ENCODE results near the gene AIFM3. TPM values are rescaled to one million over a fixed set of nuclear protein-coding genes. Genes with fewer than 3 reads are reported as not detected.
"Not testable (repeated sequence)": the region's sequence is repeated elsewhere in the genome, so short reads cannot be mapped to it uniquely, and the experiment has no call there.

The AIFM3 gene
- total RNA-seq, 1 experiment from 2014 or later, result 2.0 TPM

DNA sequence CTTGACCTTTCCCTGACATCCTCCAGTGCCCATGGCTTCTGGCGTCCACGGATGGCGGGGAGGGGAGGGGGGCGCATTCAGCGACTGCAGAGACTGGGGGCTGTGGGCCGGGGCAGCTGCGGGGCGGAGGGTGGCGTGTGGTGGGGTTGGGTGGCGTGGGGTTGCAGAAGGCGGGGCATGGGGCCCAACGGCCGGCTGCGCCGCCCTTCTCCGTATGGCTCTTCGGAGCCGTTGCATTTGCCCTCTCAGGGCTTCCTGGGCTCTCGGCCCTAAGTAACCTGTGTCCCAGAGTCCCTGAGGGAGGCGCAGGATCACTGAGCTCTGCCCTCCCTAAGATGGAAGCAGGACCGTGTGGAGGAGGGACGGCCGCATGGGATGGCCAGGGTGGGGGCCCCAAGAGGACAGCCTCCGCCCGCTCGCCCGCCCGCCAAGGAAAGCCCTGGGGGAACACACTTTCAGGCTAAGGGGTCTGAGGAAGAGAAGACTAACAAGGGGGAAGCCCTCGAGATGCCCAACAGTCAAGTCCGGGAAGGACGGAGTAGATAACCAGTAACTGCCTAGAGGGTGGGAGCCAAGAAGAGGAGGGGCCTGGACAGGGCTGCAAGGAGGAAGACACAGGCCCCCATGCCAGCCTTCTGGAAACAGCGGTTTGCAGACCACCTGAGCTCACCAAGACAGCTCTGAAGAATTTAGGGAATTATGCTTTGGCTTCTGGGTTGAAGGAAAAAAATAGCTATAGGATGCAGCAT lies 9.2 kb upstream of the AIFM3 start:
- no peak for DNase-seq (ENCODE audit: low read depth)

DNA sequence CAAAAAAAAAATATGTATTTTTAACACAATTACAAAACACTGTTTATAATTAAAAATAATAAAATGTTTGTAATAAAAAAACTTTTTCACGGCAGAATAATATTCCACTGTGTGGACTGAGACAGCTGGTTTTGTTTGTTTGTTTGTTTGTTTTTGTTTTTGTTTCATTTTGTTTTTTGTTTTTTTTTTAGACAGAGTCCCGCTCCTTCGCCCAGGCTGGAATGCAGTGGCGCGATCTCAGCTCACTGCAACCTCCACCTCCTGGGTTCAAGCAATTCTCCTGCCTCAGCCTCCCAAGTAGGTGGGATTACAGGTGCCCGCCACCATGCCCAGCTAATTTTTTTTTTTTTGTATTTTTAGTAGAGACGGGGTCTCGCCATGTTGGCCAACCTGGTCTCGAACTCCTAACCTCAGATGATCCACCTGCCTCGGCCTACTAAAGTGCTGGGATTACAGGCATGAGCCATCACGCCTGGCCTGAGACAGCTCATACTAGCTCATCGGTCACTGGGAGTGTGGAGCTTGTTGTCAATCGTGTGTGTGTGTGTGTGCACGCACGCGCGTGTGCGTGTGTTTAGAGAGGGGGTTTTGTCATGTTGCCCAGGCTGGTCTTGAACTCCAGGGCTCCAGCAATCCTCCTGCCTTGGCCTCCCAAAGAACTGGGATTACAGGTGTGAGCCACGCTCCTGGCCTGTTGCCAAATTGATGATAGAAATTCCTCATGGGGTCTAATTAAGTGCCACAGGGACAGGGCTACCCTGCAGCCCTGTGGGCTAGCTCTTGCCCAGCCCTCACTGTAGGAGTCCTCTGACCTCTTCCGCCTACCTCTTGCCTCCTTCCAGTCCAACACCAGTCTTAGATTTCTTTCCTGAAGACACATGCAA lies 7.2 kb upstream of the AIFM3 start:
- DNase-seq (ENCODE audit: low read depth), result no peak

GRCh38 chr22:20960609-20961008 lies 6.4 kb upstream of the AIFM3 start:
- DNase-seq (ENCODE audit: low read depth), result no peak

- no peak for DNase-seq (ENCODE audit: low read depth)
Observed at GRCh38 chr22:20962491-20962945, 4.5 kb upstream of the AIFM3 start.

DNA sequence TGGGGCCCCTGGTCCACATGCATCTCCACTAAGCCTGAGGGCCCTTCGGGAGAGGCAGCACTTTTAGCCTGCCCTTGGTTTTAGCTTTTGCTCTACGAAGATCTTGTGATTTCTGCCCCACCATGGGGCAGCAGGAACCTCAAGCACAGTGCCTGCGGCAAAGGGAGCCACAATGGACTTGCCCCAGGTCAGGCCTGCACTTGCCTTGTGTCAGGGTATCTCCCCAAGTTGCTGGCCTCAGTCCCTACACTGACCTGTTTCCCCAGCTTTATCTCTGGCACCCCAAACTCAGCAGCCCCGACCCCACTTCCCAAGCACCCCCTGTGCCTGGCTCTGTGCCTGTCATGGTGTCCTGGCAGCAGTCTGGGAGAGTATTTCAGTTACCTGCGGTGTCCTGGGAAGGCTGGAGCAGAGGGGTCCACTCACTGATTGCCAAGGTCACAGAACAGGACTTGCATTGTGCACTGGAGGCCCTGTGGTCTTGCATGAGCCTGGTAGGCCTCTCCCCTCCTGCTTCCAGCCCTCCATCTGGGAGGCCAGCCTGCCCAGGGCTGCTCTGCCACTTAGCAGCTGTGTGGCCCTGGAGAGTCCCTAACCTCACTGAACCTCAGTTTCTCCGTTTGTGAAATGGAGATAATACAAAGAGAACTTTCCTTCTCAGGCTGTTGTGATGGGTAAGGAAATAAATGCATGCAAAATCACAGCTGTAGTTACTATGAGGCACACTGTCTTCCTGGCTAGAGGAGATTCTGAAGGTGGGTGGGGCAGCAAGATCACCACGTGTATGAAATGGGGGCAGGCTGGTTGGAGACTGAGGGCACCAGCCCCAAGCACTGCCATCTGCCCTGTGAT lies 3.6 kb upstream of the AIFM3 start:
- no peak for DNase-seq (ENCODE audit: low read depth)

DNA sequence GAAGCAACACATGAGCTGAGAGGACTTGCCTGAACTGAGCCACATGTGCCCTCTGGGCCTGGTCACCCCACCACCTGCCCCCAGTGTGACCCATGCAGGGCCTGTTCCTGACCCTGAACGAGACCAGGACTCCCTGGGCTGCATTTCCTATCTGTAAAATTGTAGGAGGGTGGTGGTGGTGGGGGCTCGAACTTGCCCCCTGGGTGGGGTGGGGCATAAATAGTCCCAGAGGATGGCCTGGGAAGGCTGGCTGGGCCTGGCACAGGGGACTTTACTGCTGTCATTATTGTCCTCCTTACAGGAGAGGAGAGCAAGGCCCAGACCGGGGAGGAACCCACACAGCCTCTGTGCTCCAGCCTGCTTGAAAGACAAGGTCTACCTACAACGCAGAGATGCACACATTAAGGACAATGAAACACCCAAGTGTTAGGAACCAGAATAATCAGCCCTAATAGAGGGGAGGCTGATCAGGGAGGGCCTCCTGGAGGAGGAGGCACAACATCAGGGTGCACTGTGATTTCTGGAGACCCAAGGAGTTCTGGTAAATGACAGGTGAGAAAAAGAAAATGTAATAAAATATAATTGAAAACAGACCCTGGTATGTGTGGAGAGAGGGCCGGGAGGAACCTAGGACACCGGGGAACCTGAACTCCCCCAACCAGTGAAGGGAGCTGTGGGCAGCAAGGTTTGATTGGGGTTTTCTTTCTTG lies 2.8 kb upstream of the AIFM3 start:
- DNase-seq (ENCODE audit: low read depth), result no peak

DNA sequence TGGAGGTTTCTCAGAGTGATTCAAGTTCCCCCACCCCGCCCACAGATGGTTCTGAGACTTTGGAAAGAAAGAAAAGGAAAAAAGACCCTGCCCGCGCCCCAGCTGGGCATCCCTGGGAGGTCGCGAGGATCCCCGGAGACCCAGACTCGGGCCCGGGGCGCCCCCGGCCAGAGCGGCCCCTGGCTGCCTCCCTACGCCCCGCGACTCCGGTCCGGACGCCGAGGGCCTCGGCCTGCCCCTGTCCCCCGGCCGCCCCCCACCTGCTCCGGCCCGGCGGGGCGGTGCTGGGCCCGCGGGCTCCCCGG lies 2.3 kb upstream of the AIFM3 start:
- DNase-seq (ENCODE audit: low read depth), result no peak

GRCh38 chr22:20965104-20965887 lies 1.8 kb upstream of the AIFM3 start:
- no peak for DNase-seq (ENCODE audit: low read depth)

GRCh38 chr22:20965888-20966855 lies 883 bp upstream of the AIFM3 start:
- DNase-seq (ENCODE audit: low read depth), result no peak

- no peak for DNase-seq (ENCODE audit: low read depth)
Observed at GRCh38 chr22:20967697-20968211, 699 bp downstream of the AIFM3 start.

GRCh38 chr22:20968281-20968977 lies 1.4 kb downstream of the AIFM3 start:
- no peak for DNase-seq (ENCODE audit: low read depth)

DNA sequence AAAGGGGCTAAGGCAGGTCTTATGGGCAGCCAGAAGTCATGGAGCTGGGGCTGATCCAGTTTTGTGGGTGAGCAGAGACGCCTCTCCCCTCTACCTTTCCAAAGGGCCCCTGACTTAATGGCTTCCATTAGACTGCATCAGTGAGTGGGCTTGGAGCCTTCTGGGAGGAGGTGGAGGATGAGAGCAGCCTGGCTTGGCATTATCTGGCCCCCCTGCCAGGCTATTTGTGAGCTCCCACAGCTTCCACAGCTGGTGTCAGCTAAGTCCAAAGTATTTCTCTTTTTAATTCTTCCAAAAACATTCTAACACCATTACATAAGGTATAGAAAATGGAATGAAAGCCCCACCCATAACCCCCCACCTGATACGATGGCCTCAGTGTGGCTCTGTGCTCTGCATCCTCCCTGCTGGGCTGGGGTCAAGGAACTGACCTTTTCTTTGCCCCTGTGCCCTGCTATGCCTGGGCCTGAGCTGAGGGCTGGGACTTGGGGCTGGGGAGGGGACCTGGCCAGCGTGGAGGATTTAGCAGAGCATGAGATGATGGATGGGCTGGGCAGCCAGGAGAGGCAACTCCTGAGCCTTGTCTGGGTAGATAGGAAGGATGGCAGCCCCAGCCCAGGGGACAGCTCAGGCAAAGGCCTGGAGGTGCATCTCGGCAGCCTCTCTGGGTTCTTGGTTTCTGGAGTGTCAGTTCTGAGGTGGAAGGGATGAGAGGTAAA lies 4.0 kb downstream of the AIFM3 start:
- DNase-seq (ENCODE audit: low read depth), result no peak

DNA sequence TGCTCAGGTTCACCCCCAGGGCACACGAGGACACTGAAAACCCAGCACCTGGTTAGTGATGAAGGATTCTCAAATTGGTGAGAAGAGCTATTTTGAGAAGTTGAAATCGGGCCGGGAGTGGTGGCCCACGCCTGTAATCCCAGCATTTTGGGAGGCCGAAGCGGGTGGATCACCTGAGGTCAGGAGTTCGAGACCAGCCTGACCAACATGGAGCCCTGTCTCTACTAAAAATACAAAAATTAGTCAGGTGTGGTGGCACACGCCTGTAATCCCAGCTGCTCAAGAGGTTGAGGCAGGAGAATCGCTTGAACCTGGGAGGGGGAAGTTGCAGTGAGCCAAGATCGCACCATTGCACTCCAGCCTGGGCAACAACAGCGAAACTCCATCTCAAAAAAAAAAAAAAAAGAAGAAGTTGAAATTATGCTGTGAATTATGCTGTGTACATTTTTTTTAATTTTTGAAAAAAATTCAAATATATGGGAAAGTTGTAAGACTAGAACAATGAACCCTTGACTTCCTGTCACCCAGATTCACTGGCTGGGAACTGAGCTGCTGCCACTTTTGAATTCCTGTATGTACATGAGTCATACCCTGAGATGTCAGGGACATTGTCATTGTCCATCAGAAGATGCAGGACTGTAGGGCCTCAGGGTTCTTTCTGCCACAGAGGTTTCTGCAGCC lies 5.1 kb downstream of the AIFM3 start:
- not testable (repeated sequence) for DNase-seq (ENCODE audit: low read depth)

- no peak for DNase-seq (ENCODE audit: low read depth)
Observed at GRCh38 chr22:20972933-20973577, 6.0 kb downstream of the AIFM3 start.

- DNase-seq (ENCODE audit: low read depth), result no peak
Observed at GRCh38 chr22:20973634-20974286, 6.7 kb downstream of the AIFM3 start.

DNA sequence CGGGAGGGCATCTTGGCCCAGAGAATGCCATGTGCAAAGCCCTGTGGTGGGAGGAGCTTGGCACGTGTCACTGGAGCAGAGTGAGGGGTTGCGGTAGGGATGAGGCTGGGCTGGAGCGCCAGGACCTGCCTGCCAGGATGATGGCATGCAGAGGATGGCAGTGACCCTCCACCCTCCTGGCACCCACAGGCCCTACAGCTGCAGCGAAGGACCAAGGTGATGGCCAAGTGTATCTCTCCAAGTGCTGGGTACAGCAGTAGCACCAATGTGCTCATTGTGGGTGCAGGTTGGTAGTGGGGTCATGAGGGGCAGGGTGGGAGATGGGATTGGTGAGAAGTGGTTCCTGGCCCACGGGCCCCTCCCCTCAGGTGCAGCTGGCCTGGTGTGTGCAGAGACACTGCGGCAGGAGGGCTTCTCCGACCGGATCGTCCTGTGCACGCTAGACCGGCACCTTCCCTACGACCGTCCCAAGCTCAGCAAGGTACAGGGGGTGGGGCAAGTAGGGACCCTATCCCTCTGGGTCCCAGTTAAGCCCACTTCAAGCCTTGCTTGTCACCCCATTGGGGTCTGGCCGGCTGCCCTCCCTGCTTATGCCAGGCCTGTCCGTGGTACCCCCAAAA lies 7.4 kb downstream of the AIFM3 start:
- no peak for DNase-seq (ENCODE audit: low read depth)

Data from Daoy (cell line).